ENCODE results near the gene CMSS1. TPM values are rescaled to one million over a fixed set of nuclear protein-coding genes. Genes with fewer than 3 reads are reported as not detected.

Gene CMSS1
- total RNA-seq, 1 donor from 2014 or later, result 36.9 TPM

- ATAC-seq (ENCODE audit: poor library complexity), result no peak
- intact Hi-C loops (cut with DNase I), result no loop called here
- no peak for DNase-seq
Measured at GRCh38 chr3:99938270-99938911, 120.7 kb downstream of the CMSS1 start.

DNA sequence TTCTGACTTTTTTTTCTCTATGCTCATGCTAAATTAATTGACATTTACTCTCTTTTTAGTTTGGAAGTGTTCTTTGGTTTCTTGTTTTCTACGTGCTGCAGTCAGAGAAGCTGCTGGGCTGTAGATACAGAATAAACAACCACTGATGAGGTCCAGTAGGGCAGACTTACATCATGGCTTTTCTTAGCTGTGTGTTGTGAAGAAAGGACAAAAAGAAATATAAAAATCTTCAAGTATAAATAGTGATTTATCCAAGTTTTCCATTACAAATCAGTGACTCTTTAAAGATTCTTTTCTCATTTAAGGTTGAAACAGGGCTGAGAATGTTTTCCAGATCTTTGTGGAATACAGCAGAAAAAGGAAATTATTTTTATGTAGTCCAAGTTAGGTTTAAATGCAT lies 122.2 kb downstream of the CMSS1 start:
- ATAC-seq (ENCODE audit: poor library complexity) (no peak), DNase-seq (no peak)
- intact Hi-C loops (cut with DNase I), result loop anchor here (10.0 kb wide), 1 partner anchor 105 kb away; no protein-coding TSS in a partner anchor

DNA sequence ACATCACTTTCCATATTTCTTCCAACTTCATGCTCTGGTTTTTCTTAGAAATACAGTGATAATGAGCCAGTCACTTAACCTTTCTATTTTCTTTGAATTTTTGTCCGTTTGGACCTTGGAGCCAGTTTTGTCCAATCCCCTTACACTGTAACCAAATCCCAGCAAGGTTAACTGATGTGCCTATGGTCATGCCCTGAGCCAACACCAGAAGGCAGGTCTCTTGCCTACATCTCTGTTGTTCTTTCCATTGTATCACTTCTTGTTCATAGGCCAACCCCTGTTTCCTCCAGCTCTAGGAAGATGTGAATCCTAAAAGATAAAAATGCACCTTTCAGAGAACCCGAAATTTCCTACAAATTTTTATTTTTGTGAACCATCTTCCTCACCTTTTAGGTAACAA lies 122.7 kb downstream of the CMSS1 start:
- no peak for ATAC-seq (ENCODE audit: poor library complexity)
- intact Hi-C loops (cut with DNase I), result loop anchor here (10.0 kb wide), 1 partner anchor 104 kb away; no protein-coding TSS in a partner anchor
- no peak for DNase-seq

GRCh38 chr3:99941211-99941610 lies 123.5 kb downstream of the CMSS1 start:
- intact Hi-C loops (cut with DNase I), result loop anchor here (10.0 kb wide), 1 partner anchor 104 kb away; no protein-coding TSS in a partner anchor
- ATAC-seq (ENCODE audit: poor library complexity), result no peak
- no peak for DNase-seq

- ATAC-seq (ENCODE audit: poor library complexity) (peak; percentile 75), DNase-seq (no peak)
- intact Hi-C loops (cut with DNase I), result loop anchor here (10.0 kb wide), 1 partner anchor 101 kb away; no protein-coding TSS in a partner anchor
Measured at GRCh38 chr3:99943931-99944761, 126.5 kb downstream of the CMSS1 start.

GRCh38 chr3:99945328-99945995 lies 127.8 kb downstream of the CMSS1 start:
- DNase-seq (peak; percentile 39), ATAC-seq (ENCODE audit: poor library complexity) (peak; percentile 80)
- intact Hi-C loops (cut with DNase I), result loop anchor here (10.0 kb wide), 1 partner anchor 99 kb away; no protein-coding TSS in a partner anchor

DNA sequence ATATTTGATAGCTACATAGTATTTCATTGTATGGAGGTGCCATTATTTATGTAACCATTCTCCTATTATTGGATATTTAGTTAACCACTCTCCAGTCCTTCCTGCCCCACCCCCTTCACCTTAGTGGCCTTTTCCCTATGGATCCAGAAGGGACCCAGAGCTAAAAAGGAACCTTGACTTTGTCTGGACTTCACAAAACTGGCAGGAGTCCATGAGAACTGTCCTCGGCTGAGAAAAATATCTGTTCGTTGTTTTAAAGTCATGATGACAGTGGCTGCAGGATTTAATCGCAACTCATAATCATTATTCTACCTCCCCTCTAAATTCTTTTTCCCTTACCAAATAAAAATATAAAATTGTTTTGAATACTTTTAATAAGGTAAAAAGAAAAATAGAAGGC lies 129.7 kb downstream of the CMSS1 start:
- intact Hi-C loops (cut with DNase I), result loop anchor here (10.0 kb wide), 1 partner anchor 97 kb away; no protein-coding TSS in a partner anchor
- DNase-seq (no peak), ATAC-seq (ENCODE audit: poor library complexity) (no peak)

DNA sequence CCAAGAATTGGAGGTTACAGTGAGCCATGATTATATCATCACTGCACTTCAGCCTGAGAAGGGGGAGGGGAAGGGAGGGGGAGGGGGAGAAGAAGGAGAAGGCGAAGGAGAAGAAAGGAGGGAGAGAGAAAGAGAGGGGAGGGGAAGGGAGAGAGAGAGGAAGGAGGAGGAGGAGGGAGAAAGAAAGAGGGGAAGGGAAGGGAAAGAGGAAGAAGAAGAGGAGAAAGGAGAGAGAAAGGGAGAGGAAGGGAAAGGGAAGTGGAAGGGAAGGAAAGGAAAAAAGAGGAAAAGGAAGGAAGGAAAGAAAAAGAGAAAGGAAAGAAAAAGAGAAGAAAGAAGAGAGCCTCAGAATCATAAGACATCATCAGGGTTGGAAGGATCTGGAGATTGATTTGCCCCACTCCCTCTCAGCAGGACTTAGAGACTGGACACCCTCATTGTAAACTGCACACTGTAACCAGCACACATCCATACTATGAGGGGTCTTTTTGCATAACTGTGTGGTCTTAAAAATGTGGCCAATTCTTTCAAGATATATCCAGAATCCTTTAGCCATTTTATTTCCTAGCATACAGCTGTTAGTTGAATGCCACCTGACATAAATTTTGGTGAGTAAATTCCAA lies 130.9 kb downstream of the CMSS1 start:
- no peak for DNase-seq
- no peak for ATAC-seq (ENCODE audit: poor library complexity)
- intact Hi-C loops (cut with DNase I), result loop anchor here (10.0 kb wide), 1 partner anchor 96 kb away; no protein-coding TSS in a partner anchor

GRCh38 chr3:99949956-99950670 lies 132.5 kb downstream of the CMSS1 start:
- intact Hi-C loops (cut with DNase I), result loop anchor here (10.0 kb wide), 1 partner anchor 95 kb away; no protein-coding TSS in a partner anchor
- DNase-seq (no peak), ATAC-seq (ENCODE audit: poor library complexity) (no peak)

DNA sequence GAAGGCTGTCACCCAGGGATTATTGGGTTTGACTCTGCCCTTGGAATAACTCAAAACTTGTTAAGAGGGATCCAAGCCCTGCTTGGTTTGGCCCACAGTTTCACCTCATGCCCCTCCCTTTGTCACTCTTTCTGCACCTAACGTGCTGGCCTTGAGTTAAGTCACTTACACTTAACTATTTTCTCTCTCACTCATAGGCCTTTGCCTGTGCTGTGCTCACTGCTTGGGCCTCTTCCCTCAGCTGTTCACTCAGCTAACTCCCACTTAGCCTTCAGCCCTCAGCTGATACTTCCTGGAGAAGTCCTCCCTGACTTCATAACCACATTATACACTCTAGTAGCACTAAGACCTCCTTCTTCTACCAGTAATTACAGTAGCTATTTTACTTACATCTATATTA lies 133.3 kb downstream of the CMSS1 start:
- intact Hi-C loops (cut with DNase I), result no loop called here

DNA sequence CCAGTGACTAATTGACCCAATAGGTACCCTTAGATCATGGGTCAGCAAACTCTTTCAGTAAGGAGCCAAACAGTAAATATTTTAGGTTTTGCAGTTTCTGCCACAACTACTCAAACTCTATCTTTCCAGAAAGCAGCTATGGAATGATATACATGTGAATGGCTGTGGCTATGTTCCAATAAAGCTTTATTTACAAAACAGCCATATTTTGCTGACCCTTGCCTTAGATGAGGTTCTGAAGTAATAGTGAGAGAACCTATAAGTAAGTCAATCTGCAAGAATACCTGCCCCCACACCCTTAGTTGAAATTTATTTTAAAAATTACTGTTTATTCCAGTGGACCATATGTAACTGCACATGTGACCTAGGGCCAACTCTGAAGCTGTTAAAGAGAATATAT lies 134.0 kb downstream of the CMSS1 start:
- intact Hi-C loops (cut with DNase I), result no loop called here
- no peak for ATAC-seq (ENCODE audit: poor library complexity)
- no peak for DNase-seq

More for the DNA sequence above, 133.3 kb downstream of the CMSS1 start:
- DNase-seq (no peak), ATAC-seq (ENCODE audit: poor library complexity) (no peak)

- intact Hi-C loops (cut with DNase I), result no loop called here
- DNase-seq, result no peak
- no peak for ATAC-seq (ENCODE audit: poor library complexity)
Measured at GRCh38 chr3:99952306-99952705, 134.6 kb downstream of the CMSS1 start.

- no peak for DNase-seq
- no peak for ATAC-seq (ENCODE audit: poor library complexity)
- intact Hi-C loops (cut with DNase I), result no loop called here
Measured at GRCh38 chr3:99953596-99953995, 135.9 kb downstream of the CMSS1 start.

GRCh38 chr3:99954914-99955644 lies 137.4 kb downstream of the CMSS1 start:
- no peak for ATAC-seq (ENCODE audit: poor library complexity)
- intact Hi-C loops (cut with DNase I), result no loop called here
- no peak for DNase-seq

DNA sequence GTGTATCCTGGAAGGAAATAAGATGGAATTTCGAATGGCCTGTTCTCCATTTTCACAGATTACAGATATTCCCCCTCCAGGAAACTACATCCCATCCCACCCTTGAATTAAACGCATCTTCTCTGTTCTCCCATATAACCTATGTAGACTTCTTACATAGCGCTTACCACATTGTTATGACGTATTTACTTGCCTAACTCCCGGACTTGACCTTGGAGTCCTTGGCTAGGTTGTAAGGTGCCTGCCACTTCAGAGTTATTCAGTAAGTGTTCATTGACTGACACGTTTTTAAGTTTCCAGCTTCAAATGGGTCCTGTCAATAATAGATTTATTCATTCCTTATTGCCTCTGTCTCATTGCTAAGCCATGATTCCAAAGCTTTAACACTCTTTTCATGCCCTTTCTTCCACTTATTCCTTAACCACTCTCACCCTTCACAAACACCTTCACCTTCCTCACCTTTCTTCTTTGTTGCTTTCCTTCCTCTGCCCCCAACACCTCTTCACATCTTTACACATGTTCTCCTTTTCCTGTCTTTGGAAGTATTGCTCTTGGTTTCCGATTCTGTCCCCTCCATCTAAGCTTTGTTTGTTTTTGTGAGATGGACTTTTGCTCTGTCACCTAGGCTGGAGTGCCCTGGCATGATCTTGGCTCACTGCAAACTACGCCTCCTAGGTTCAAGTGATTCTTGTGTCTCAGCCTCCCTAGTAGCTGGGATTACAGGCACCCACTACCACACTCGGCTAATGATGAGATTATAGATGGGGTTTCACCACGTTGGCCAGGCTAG lies 138.3 kb downstream of the CMSS1 start:
- DNase-seq, result no peak
- intact Hi-C loops (cut with DNase I), result no loop called here
- ATAC-seq (ENCODE audit: poor library complexity), result no peak

GRCh38 chr3:99957151-99957796 lies 139.6 kb downstream of the CMSS1 start:
- intact Hi-C loops (cut with DNase I), result no loop called here
- ATAC-seq (ENCODE audit: poor library complexity), result no peak

More at GRCh38 chr3:99957151-99957796, 139.6 kb downstream of the CMSS1 start:
- no peak for DNase-seq

Measured in Right ventricle myocardium superior (tissue), 1 donor.